ENCODE results near the gene ID4.
"Not testable (repeated sequence)": the region's sequence is repeated elsewhere in the genome, so short reads cannot be mapped to it uniquely, and the experiment has no call there.

Gene ID4

DNA sequence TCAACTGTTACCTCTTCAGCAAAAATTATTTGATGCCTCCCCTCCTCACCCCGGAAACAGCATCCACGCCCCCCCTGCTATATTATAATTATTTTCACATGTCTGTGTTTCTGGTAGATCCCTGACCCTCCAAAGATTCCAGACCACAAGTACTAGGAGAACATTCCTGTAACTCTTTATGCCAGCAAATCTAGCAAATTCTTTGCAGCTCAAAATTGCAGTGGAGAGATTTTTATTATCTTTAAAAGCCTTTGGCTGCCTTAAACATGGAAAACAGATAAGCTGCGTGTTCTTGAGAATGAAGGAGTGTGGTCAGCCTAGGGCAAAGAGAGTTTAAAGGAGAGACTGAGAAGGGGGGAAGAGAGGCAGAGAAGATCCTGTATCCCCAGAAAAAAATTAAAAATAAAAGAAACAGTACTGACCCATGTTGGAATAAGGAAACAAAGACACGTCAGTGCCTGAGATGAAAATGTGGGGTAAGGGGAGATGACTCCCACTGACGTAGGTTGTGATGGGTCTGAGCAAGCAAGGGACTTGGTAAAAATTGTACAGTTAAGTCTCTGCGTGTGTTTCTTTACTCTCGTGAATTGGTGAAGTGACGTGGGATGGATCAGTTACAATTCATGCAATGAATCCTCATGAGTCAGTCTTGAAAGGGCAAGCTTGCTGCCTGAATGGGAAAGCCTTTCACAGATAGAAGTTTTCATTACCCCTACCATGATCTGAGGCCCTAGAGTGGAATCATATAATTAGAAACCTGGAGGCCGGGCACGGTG, 8.3 kb downstream of the ID4 start:
- peaks cover 5% of the 10 kb centered on the region; the same call in 1 of the 2 replicates for H3K36me3 ChIP-seq (ENCODE audit: insufficient read depth, low read length)
- DNase-seq (ENCODE audit: low read depth, low spot score) = no peak
- H3K4me3 ChIP-seq = 0 out of 2 replicates have a peak overlapping the region, but pooled peaks have one; percentile 11
- H3K9ac ChIP-seq (ENCODE audit: insufficient read length) = no peak overlapping the region
- H3K9me3 ChIP-seq (ENCODE audit: low read depth, low read length) = no peaks in the 10 kb centered on the region
- peak overlapping the region; percentile 60; the same call in 1 of the 2 replicates for H3K27ac ChIP-seq
- TF ChIP-seq EZH2 (IDR thresholded peaks at IDR 0.05) (no peak), FOXP2 (optimal IDR thresholded peaks at IDR 0.05; ENCODE audit: control extremely low read depth, extremely low read length, insufficient read depth) (no peak), POLR2AphosphoS5 (IDR thresholded peaks at IDR 0.05; ENCODE audit: borderline replicate concordance, low read depth, low read length) (no peak)

DNA sequence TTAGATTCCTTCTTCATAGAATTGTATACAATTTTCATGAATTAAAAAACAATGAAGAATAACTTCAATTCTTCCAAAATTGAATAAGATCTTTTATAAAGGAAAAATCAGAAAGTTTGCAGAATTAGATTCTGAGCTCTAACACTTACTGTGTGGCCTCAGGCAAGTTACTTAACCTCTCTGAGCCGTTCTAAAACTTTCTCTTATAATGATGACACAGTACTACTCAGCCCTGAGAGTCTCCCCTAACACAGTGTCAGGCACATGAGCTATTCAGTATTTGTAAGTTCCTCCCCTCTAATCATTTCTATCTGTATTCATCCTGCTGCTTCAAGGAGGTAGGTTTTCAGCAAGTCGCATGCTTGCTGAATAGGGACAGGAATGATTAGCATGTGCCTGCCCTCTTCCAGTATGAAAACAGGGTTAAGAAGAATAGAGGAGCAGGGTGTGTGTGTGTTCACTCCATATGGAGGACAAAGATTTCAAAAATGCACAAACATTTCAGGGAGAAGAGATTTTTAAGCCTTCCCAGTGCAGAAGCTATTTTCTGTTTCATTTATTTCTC, 11.4 kb downstream of the ID4 start:
- no peak overlapping the region for H3K9ac ChIP-seq (ENCODE audit: insufficient read length)
- no peak for TF ChIP-seq POLR2AphosphoS5 (IDR thresholded peaks at IDR 0.05; ENCODE audit: borderline replicate concordance, low read depth, low read length)
- TF ChIP-seq FOXP2 (optimal IDR thresholded peaks at IDR 0.05; ENCODE audit: control extremely low read depth, extremely low read length, insufficient read depth) = no peak
- no peak for TF ChIP-seq EZH2 (IDR thresholded peaks at IDR 0.05)
- H3K9me3 ChIP-seq (ENCODE audit: low read depth, low read length) = no peaks in the 10 kb centered on the region
- H3K27ac ChIP-seq = peak overlapping the region; percentile 58
- no peak overlapping the region for H3K4me3 ChIP-seq
- no peak for DNase-seq (ENCODE audit: low read depth, low spot score)
- no peaks in the 10 kb centered on the region for H3K36me3 ChIP-seq (ENCODE audit: insufficient read depth, low read length)

- DNase-seq (ENCODE audit: low read depth, low spot score) = no peak
- no peaks in the 10 kb centered on the region for H3K36me3 ChIP-seq (ENCODE audit: insufficient read depth, low read length)
- H3K4me3 ChIP-seq = no peak overlapping the region
Measured at GRCh38 chr6:19849196-19849595, 12.0 kb downstream of the ID4 start.

DNA sequence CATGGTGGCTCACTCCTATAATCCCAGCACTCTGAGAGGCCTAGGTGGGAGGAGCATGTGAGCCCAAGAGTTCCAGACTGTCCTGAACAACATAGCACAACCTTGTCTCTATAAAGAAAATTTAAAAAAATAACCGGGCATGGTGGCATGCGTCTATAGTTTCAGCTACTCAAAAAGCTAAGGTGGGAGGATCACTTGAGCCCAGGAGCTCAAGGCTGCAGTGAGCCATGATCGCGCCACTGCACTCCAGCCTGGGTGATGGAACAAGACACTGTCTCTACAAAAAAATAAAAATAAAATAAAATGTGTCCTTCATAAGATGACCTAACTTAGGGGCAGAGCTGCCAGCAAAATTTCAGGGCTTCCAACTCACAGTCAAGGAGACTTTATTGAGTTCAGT, 12.6 kb downstream of the ID4 start:
- peak overlapping the region; percentile 60 for H3K27ac ChIP-seq
- H3K9me3 ChIP-seq (ENCODE audit: low read depth, low read length) = no peaks in the 10 kb centered on the region
- TF ChIP-seq POLR2AphosphoS5 (IDR thresholded peaks at IDR 0.05; ENCODE audit: borderline replicate concordance, low read depth, low read length) = no peak
- peak overlapping the region; percentile 51 for H3K9ac ChIP-seq (ENCODE audit: insufficient read length)
- DNase-seq (ENCODE audit: low read depth, low spot score) = no peak
- H3K36me3 ChIP-seq (ENCODE audit: insufficient read depth, low read length) = no peaks in the 10 kb centered on the region
- H3K4me3 ChIP-seq = no peak overlapping the region

More at GRCh38 chr6:19849196-19849595, 12.0 kb downstream of the ID4 start:
- no peaks in the 10 kb centered on the region for H3K9me3 ChIP-seq (ENCODE audit: low read depth, low read length)
- H3K9ac ChIP-seq (ENCODE audit: insufficient read length) = no peak overlapping the region
- TF ChIP-seq EZH2 (IDR thresholded peaks at IDR 0.05) (no peak), POLR2AphosphoS5 (IDR thresholded peaks at IDR 0.05; ENCODE audit: borderline replicate concordance, low read depth, low read length) (no peak), FOXP2 (optimal IDR thresholded peaks at IDR 0.05; ENCODE audit: control extremely low read depth, extremely low read length, insufficient read depth) (no peak)
- H3K27ac ChIP-seq = peak overlapping the region; percentile 60

GRCh38 chr6:19851241-19852089, 14.3 kb downstream of the ID4 start:
- TF ChIP-seq EZH2 (IDR thresholded peaks at IDR 0.05) (no peak), FOXP2 (optimal IDR thresholded peaks at IDR 0.05; ENCODE audit: control extremely low read depth, extremely low read length, insufficient read depth) (peak; percentile 54), POLR2AphosphoS5 (IDR thresholded peaks at IDR 0.05; ENCODE audit: borderline replicate concordance, low read depth, low read length) (peak; percentile 32; the same call in 1 of the 2 replicates)
- peak; percentile 86 for DNase-seq (ENCODE audit: low read depth, low spot score)
- peak overlapping the region; percentile 24 for H3K4me3 ChIP-seq
- H3K9ac ChIP-seq (ENCODE audit: insufficient read length) = peak overlapping the region; percentile 53
- H3K27ac ChIP-seq = peak overlapping the region; percentile 60
- no peaks in the 10 kb centered on the region for H3K36me3 ChIP-seq (ENCODE audit: insufficient read depth, low read length)
- no peaks in the 10 kb centered on the region for H3K9me3 ChIP-seq (ENCODE audit: low read depth, low read length)

DNA sequence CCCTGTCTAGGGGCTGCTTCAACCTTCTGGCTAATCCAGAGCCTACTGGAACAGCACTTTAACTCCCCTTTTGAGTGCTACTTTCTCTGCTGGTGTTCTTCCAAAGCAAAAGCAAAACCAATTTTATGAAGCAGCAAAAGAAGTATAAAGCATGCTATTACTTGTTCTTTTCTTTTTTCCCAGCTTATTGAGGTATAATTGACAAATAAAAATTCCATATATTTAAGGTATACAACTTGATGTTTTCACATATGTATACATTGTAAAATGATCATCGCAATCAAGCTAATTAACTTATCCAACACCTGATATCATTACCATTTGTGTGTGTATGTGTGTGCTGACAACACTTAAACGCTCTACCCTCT, 14.9 kb downstream of the ID4 start:
- Histone ChIP-seq H3K9me3 (ENCODE audit: low read depth, low read length) (no peaks in the 10 kb centered on the region), H3K27ac (no peak overlapping the region), H3K9ac (ENCODE audit: insufficient read length) (no peak overlapping the region), H3K4me3 (no peak overlapping the region), H3K36me3 (ENCODE audit: insufficient read depth, low read length) (no peaks in the 10 kb centered on the region)
- DNase-seq (ENCODE audit: low read depth, low spot score) = no peak
- TF ChIP-seq POLR2AphosphoS5 (IDR thresholded peaks at IDR 0.05; ENCODE audit: borderline replicate concordance, low read depth, low read length) (no peak), EZH2 (IDR thresholded peaks at IDR 0.05) (no peak), FOXP2 (optimal IDR thresholded peaks at IDR 0.05; ENCODE audit: control extremely low read depth, extremely low read length, insufficient read depth) (no peak)

GRCh38 chr6:19852927-19853326, 15.8 kb downstream of the ID4 start:
- H3K9me3 ChIP-seq (ENCODE audit: low read depth, low read length) = no peaks in the 10 kb centered on the region
- H3K36me3 ChIP-seq (ENCODE audit: insufficient read depth, low read length) = no peaks in the 10 kb centered on the region
- no peak overlapping the region for H3K9ac ChIP-seq (ENCODE audit: insufficient read length)
- H3K4me3 ChIP-seq = no peak overlapping the region
- DNase-seq (ENCODE audit: low read depth, low spot score) = no peak
- TF ChIP-seq POLR2AphosphoS5 (IDR thresholded peaks at IDR 0.05; ENCODE audit: borderline replicate concordance, low read depth, low read length) = no peak
- no peak for TF ChIP-seq EZH2 (IDR thresholded peaks at IDR 0.05)
- TF ChIP-seq FOXP2 (optimal IDR thresholded peaks at IDR 0.05; ENCODE audit: control extremely low read depth, extremely low read length, insufficient read depth) = no peak
- H3K27ac ChIP-seq = no peak overlapping the region

DNA sequence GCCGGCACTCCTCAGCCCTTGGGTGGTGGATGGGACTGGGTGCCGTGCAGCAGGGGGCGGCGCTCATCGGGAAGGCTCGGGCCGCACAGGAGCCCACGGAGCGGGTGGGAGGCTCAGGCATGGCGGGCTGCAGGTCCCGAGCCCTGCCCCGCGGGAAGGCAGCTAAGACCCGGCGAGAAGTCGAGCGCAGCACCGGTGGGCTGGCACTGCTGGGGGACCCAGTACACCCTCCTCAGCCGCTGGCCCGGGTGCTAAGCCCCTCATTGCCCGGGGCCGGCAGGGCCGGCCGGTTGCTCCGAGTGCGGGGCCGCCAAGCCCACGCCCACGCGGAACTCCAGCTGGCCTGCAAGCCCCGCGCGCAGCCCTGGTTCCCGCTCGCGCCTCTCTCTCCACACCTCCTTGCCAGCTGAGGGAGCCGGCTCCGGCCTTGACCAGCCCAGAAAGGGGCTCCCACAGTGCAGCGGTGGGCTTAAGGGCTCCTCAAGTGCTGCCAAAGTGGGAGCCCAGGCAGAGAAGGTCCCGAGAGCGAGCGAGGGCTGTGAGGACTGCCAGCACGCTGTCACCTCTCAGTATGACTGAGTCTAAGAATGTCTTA, 17.3 kb downstream of the ID4 start:
- H3K27ac ChIP-seq; H3K9ac ChIP-seq (ENCODE audit: insufficient read length); H3K9me3 ChIP-seq (ENCODE audit: low read depth, low read length); DNase-seq (ENCODE audit: low read depth, low spot score); H3K4me3 ChIP-seq; H3K36me3 ChIP-seq (ENCODE audit: insufficient read depth, low read length): not testable (repeated sequence)
